WTC11 (cell line): ENCODE results near the gene TRIM38. TPM values are rescaled to one million over a fixed set of nuclear protein-coding genes. Genes with fewer than 3 reads are reported as not detected.
A peak's percentile ranks its signal among the peaks of the same experiment; 100 is the strongest.

Experiments
- AR ChIP-seq: fragments of 250-450 bp; sonication (Bioruptor Pico); IDR thresholded peaks from 2 replicates; pipeline ENCODE4 v1.9.0; 2021; ENCODE audit warnings: mild to moderate bottlenecking
- ATF1 ChIP-seq: sonication (generic); formaldehyde crosslinking; IDR thresholded peaks from 2 replicates; pipeline ENCODE4 v1.8.1; 2023; ENCODE audit warnings: mild to moderate bottlenecking, moderate library complexity, missing genetic modification reagents
- CBFB ChIP-seq: sonication (generic); formaldehyde crosslinking; IDR thresholded peaks from 2 replicates; pipeline ENCODE4 v1.8.1; 2022; ENCODE audit warnings: mild to moderate bottlenecking, low read depth, missing genetic modification reagents
- CDX4 ChIP-seq: fragments of 250-450 bp; sonication (Bioruptor Pico); IDR thresholded peaks from 2 replicates; pipeline ENCODE4 v1.9.0; 2021; ENCODE audit warnings: moderate library complexity, mild to moderate bottlenecking, inconsistent platforms, borderline replicate concordance
- EMX1 ChIP-seq: fragments of 250-450 bp; sonication (Bioruptor Pico); IDR thresholded peaks from 2 replicates; pipeline ENCODE4 v1.8.0; 2021; ENCODE audit warnings: mild to moderate bottlenecking
- FOXJ3 ChIP-seq: sonication (generic); formaldehyde crosslinking; IDR thresholded peaks from 2 replicates; pipeline ENCODE4 v1.9.0; 2021; ENCODE audit warnings: missing genetic modification reagents, mild to moderate bottlenecking, borderline replicate concordance
- FOXP1 ChIP-seq: sonication (generic); formaldehyde crosslinking; IDR thresholded peaks from 2 replicates; pipeline ENCODE4 v1.8.0; 2022; ENCODE audit warnings: missing genetic modification reagents, mild to moderate bottlenecking, moderate library complexity, borderline replicate concordance
- FOXP4 ChIP-seq: sonication (generic); formaldehyde crosslinking; IDR thresholded peaks from 2 replicates; pipeline ENCODE4 v1.8.0; 2022; ENCODE audit warnings: mild to moderate bottlenecking, missing genetic modification reagents
- JAZF1 ChIP-seq: fragments of 250-450 bp; sonication (Bioruptor Pico); IDR thresholded peaks from 2 replicates; pipeline ENCODE4 v1.9.0; 2021; ENCODE audit warnings: moderate library complexity, mild to moderate bottlenecking, inconsistent platforms
- MLX ChIP-seq: sonication (generic); formaldehyde crosslinking; IDR thresholded peaks from 2 replicates; pipeline ENCODE4 v1.8.1; 2023; ENCODE audit warnings: mild to moderate bottlenecking, missing genetic modification reagents, moderate library complexity
- PRRX2 ChIP-seq: fragments of 250-450 bp; sonication (Bioruptor Pico); IDR thresholded peaks from 2 replicates; pipeline ENCODE4 v1.8.0; 2021; ENCODE audit warnings: mild to moderate bottlenecking
- SP1 ChIP-seq: sonication (generic); formaldehyde crosslinking; conservative IDR thresholded peaks from 2 replicates; pipeline ENCODE4 v1.8.1; 2022; ENCODE audit warnings: missing genetic modification reagents
- STAT6 ChIP-seq: sonication (generic); formaldehyde crosslinking; conservative IDR thresholded peaks from 2 replicates; pipeline ENCODE4 v1.8.1; 2023; ENCODE audit warnings: mild to moderate bottlenecking, low read depth, missing genetic modification reagents, moderate library complexity
- TEAD1 ChIP-seq: sonication (generic); formaldehyde crosslinking; IDR thresholded peaks from 2 replicates; pipeline ENCODE4 v1.8.0; 2022; ENCODE audit warnings: mild to moderate bottlenecking, missing genetic modification reagents
- TP53 ChIP-seq: sonication (generic); formaldehyde crosslinking; IDR thresholded peaks from 2 replicates; pipeline ENCODE4 v1.8.1; 2023; ENCODE audit warnings: mild to moderate bottlenecking, missing genetic modification reagents
- ZNF219 ChIP-seq: sonication (generic); formaldehyde crosslinking; IDR thresholded peaks from 2 replicates; pipeline ENCODE4 v1.8.0; 2023; ENCODE audit warnings: missing genetic modification reagents, mild to moderate bottlenecking, borderline replicate concordance
- total RNA-seq: library from RNA; stranded (reverse); gene quantifications from 3 replicates; pipeline ENCODE4 v1.2.3, GENCODE V29; 2021
- TF ChIP-seq, protein P1 (sequence below): sonication (generic); formaldehyde crosslinking; IDR thresholded peaks from 2 replicates; pipeline ENCODE4 v1.8.0; 2023; ENCODE audit warnings: missing genetic modification reagents, mild to moderate bottlenecking, borderline replicate concordance
- TF ChIP-seq, protein P2 (sequence below): sonication (generic); formaldehyde crosslinking; IDR thresholded peaks from 2 replicates; pipeline ENCODE4 v1.8.1; 2022; ENCODE audit warnings: mild to moderate bottlenecking, missing genetic modification reagents, moderate library complexity, borderline replicate concordance
- TF ChIP-seq, protein P3 (sequence below): fragments of 250-450 bp; sonication (Bioruptor Pico); IDR thresholded peaks from 2 replicates; pipeline ENCODE4 v1.9.0; 2021; ENCODE audit warnings: mild to moderate bottlenecking
- TF ChIP-seq, protein P4 (sequence below): sonication (generic); formaldehyde crosslinking; IDR thresholded peaks from 2 replicates; pipeline ENCODE4 v1.8.1; 2022; ENCODE audit warnings: low read depth, missing genetic modification reagents, borderline replicate concordance

Gene TRIM38
- total RNA-seq, 1 experiment from 2014 or later = 1.6 TPM

DNA sequence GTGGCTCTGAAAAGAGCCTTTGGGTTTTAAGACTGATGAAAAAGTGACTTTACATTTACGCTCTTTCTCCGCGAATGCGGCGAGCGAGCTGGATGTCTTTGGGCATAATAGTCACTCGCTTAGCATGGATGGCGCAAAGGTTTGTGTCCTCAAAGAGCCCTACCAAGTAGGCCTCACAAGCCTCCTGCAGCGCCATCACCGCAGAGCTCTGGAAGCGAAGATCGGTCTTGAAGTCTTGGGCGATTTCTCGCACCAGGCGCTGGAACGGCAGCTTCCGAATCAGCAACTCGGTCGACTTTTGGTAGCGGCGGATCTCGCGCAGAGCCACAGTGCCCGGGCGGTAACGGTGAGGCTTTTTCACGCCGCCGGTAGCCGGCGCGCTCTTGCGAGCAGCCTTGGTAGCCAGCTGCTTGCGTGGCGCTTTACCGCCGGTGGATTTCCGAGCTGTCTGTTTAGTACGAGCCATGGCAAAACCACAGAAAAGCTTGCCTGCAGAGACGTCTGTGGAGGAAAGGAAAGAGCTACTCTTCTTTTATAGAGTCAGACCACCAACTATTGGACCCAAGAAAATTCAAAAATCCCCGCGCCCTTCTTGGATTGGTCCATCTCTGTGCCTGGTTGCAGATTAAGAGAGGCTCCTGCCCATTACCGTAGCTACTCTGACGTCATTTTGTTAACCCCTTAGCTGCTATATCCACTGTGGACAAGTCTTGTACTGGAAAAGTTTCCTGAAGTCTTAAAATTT is 69.2 kb downstream of the TRIM38 start (continued):
- TF ChIP-seq PRRX2 (CRISPR knock-in tag) (peak; percentile 84; the same call in 1 of the 2 replicates), TP53 (CRISPR knock-in tag) (no peak), AR (CRISPR knock-in tag) (peak; percentile 87; the same call in 1 of the 2 replicates), ATF1 (CRISPR knock-in tag) (0 out of 2 replicates have a peak, but pooled peaks have one; percentile 67), FOXJ3 (CRISPR knock-in tag) (no peak), MLX (CRISPR knock-in tag) (no peak), FOXP1 (CRISPR knock-in tag) (peak; percentile 96), SP1 (CRISPR knock-in tag) (peak; percentile 67), CDX4 (CRISPR knock-in tag) (no peak), STAT6 (CRISPR knock-in tag) (no peak), EMX1 (CRISPR knock-in tag) (no peak; the same call in 1 of the 2 replicates), JAZF1 (no peak), CBFB (CRISPR knock-in tag) (no peak), TEAD1 (peak; percentile 86), ZNF219 (CRISPR knock-in tag) (peak; percentile 94), FOXP4 (CRISPR knock-in tag) (no peak)
- TF ChIP-seq, protein P1, sequence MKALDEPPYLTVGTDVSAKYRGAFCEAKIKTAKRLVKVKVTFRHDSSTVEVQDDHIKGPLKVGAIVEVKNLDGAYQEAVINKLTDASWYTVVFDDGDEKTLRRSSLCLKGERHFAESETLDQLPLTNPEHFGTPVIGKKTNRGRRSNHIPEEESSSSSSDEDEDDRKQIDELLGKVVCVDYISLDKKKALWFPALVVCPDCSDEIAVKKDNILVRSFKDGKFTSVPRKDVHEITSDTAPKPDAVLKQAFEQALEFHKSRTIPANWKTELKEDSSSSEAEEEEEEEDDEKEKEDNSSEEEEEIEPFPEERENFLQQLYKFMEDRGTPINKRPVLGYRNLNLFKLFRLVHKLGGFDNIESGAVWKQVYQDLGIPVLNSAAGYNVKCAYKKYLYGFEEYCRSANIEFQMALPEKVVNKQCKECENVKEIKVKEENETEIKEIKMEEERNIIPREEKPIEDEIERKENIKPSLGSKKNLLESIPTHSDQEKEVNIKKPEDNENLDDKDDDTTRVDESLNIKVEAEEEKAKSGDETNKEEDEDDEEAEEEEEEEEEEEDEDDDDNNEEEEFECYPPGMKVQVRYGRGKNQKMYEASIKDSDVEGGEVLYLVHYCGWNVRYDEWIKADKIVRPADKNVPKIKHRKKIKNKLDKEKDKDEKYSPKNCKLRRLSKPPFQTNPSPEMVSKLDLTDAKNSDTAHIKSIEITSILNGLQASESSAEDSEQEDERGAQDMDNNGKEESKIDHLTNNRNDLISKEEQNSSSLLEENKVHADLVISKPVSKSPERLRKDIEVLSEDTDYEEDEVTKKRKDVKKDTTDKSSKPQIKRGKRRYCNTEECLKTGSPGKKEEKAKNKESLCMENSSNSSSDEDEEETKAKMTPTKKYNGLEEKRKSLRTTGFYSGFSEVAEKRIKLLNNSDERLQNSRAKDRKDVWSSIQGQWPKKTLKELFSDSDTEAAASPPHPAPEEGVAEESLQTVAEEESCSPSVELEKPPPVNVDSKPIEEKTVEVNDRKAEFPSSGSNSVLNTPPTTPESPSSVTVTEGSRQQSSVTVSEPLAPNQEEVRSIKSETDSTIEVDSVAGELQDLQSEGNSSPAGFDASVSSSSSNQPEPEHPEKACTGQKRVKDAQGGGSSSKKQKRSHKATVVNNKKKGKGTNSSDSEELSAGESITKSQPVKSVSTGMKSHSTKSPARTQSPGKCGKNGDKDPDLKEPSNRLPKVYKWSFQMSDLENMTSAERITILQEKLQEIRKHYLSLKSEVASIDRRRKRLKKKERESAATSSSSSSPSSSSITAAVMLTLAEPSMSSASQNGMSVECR (CRISPR knock-in tag) = peak; percentile 93; the same call in 1 of the 2 replicates
- TF ChIP-seq, protein P2, sequence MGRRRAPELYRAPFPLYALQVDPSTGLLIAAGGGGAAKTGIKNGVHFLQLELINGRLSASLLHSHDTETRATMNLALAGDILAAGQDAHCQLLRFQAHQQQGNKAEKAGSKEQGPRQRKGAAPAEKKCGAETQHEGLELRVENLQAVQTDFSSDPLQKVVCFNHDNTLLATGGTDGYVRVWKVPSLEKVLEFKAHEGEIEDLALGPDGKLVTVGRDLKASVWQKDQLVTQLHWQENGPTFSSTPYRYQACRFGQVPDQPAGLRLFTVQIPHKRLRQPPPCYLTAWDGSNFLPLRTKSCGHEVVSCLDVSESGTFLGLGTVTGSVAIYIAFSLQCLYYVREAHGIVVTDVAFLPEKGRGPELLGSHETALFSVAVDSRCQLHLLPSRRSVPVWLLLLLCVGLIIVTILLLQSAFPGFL (CRISPR knock-in tag) = peak; percentile 95
- TF ChIP-seq, protein P3, sequence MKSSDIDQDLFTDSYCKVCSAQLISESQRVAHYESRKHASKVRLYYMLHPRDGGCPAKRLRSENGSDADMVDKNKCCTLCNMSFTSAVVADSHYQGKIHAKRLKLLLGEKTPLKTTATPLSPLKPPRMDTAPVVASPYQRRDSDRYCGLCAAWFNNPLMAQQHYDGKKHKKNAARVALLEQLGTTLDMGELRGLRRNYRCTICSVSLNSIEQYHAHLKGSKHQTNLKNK (CRISPR knock-in tag) = no peak
- TF ChIP-seq, protein P4, sequence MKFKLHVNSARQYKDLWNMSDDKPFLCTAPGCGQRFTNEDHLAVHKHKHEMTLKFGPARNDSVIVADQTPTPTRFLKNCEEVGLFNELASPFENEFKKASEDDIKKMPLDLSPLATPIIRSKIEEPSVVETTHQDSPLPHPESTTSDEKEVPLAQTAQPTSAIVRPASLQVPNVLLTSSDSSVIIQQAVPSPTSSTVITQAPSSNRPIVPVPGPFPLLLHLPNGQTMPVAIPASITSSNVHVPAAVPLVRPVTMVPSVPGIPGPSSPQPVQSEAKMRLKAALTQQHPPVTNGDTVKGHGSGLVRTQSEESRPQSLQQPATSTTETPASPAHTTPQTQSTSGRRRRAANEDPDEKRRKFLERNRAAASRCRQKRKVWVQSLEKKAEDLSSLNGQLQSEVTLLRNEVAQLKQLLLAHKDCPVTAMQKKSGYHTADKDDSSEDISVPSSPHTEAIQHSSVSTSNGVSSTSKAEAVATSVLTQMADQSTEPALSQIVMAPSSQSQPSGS (CRISPR knock-in tag) = no peak
- TF ChIP-seq, all 79 proteins: peak for 39
